Measurements from ENCODE around the gene SMG1.
"Not testable (repeated sequence)": the region's sequence is repeated elsewhere in the genome, so short reads cannot be mapped to it uniquely, and the experiment has no call there.

GRCh38 chr16:18925215-18925985 lies 808 bp downstream of the SMG1 start:
- TF ChIP-seq, protein P1, sequence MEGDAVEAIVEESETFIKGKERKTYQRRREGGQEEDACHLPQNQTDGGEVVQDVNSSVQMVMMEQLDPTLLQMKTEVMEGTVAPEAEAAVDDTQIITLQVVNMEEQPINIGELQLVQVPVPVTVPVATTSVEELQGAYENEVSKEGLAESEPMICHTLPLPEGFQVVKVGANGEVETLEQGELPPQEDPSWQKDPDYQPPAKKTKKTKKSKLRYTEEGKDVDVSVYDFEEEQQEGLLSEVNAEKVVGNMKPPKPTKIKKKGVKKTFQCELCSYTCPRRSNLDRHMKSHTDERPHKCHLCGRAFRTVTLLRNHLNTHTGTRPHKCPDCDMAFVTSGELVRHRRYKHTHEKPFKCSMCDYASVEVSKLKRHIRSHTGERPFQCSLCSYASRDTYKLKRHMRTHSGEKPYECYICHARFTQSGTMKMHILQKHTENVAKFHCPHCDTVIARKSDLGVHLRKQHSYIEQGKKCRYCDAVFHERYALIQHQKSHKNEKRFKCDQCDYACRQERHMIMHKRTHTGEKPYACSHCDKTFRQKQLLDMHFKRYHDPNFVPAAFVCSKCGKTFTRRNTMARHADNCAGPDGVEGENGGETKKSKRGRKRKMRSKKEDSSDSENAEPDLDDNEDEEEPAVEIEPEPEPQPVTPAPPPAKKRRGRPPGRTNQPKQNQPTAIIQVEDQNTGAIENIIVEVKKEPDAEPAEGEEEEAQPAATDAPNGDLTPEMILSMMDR (IDR thresholded peaks at IDR 0.05; ENCODE audit: insufficient read depth, low read length, poor library complexity, severe bottlenecking): not testable (repeated sequence)
- TF ChIP-seq EZH2phosphoT487 (conservative IDR thresholded peaks at IDR 0.05; ENCODE audit: low read length): not testable (repeated sequence)

All from SU-DHL-6 (cell line).